Kidney tubule cell (primary cell): ENCODE measurements around the gene SRGAP2B.
"Not testable (repeated sequence)": the region's sequence is repeated elsewhere in the genome, so short reads cannot be mapped to it uniquely, and the experiment has no call there.

Source experiments
- DNase-seq: peaks from one replicate; pipeline ENCODE4 v3.0.0-alpha.2; 2018; ENCODE audit warnings: low spot score

The SRGAP2B gene

DNA sequence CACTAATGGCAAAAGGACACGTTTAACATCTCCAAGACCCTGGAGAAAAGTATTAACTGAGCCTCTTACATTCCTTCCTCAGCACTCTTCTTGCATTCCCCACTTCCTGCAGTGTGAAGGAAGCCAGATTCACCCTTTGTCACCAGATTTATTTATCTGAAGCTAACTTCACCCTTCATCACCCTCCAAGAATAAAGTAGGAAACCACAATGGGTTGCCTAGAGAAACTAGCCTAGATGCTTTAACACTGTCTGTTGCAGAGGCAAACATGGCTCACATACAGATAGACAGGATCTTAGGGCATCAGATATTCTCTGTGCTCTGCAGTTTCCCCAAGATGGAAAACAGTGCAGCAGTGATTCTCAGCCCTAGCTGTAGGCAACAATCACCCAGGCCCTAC lies 147.6 kb downstream of the SRGAP2B start:
- not testable (repeated sequence) for DNase-seq

DNA sequence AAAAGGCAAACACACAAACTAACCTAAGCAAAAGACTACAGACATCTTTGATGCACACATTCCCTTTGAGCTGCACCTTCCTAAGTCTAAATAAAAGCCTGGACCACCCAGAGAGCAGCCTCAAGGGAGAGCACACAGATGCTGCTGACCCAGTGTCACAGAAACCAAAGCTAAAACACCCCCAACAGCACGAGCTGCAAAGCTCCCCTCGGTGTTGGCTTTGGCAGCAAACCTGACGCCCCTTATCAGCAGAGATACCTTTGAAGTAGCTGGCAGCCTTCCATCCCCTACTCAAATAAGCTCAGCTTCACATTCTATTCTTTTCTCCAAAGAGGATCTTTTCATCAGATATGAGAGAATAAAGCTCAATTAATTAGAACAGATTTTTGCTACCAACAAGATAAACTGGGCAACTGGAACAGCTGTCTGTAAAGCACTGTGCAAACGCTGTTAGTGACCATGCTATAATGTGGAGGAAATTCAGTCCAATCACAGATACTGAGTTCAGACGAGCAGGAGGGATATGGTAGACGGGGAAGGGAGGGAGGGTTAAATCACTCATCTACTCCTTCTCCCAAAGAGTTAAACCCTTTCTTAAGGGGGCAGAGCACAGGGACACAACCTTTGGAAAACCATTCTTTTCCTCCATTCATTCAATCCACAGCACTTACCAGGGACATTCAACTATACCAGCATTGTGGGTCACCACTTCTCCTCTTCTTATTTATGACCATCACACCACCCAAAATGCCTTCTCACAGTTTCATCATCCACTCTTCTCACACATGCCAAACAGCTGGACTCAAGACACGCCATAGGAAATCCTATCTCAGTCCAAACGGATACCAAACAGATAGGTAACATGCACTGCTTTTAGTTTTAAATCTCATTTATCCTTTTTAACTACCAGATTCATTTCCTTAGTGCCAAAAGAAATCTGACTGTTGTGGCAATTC lies 148.3 kb downstream of the SRGAP2B start:
- not testable (repeated sequence) for DNase-seq

DNA sequence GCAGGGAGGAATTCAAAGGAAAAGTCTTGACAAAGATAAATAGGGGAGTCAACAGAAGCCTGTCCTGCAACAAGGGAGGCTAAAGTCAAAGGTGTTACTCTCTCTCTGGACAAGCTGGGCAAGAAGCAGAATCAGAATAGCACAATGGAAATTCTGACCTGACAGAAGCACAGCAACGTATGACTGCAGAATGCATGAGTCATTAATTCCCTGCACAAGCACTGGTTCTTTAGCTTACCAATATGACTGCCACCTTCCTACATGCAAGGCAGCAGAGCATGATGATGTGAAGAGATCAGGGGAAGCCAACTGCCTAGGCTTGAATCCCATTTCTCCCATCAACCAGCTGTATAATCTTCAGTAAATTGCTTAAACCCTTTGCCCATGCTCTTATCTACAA lies 153.4 kb downstream of the SRGAP2B start:
- DNase-seq, result not testable (repeated sequence)

DNA sequence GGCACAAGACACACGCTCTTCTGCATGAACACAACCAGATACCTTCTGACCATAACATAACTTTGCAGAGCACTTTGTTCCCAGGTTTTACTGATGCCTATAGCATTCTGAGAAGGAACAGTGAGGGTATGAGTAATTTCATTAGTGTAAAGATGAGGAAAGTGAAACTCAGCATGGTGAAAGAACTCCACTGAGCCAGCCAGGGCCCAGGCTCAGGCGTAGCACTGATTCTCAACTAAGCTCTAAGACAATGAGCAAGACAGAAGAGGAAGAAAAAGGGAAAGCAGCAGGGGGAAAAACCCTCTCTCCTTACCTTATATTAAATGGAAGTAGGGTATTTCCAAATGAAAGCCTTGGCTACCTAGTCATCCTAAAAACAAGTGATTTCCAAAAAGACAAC lies 155.1 kb downstream of the SRGAP2B start:
- not testable (repeated sequence) for DNase-seq

DNA sequence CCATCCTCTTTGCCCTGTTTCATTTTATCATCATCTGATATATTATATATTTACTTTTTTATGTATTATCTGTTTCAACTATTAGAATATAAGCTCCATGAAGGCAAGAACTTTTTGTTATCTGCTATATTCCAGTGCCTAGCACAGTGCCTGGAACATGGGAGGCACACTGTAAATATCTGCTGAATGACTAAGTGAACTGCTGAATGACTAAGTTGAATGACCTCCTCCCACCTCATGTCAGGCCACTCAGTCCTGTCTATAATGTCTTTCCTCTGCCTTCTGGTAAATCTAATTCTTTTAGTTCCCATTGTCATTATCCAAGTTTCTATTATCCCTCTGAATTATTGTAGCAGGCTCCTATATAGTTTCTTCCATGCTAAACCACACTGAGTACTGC lies 156.5 kb downstream of the SRGAP2B start:
- not testable (repeated sequence) for DNase-seq

DNA sequence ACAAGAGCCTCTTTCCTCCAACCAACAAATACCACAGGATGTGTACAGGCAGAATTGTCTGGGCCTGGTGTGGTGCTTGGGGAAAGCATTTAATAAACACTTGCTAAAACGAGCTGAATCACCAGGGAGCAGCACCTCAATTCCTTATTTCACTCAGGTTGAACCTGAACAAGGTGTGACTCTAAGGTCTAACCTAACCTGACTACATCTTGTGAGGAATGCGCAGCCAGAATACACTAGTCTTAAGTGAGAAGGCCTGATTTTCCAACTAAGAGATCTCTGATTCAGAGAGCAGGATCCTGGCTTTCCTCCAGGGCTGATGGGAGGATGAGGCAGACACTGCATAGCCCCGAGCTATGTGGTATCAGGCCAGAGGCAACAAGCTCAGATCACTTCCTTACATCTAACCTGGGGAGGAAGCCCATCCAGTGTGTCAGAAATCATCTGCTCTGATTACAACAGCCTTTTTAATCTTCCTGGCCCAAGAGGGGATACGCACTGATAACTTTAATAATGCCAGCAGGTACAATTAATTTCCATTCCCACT lies 158.9 kb downstream of the SRGAP2B start:
- DNase-seq, result not testable (repeated sequence)

DNA sequence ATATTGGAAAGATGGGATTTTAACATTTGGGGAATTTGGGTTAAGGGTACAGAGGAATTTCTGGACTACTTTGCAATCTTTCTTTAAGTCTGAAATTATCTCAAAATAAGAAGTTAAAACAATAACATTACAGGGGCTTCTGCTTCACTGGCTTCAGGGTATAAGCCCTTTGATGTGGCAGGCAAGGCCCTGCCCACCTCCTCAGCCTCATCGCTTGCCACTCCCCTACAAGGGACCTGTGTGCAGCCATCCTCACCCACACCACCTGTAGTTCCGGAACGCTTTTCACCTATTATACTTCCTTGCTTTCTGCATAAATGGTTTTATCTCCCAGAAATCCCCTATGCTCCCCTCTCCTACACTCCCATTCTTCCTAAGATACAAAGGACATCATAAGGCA lies 159.8 kb downstream of the SRGAP2B start:
- not testable (repeated sequence) for DNase-seq

DNA sequence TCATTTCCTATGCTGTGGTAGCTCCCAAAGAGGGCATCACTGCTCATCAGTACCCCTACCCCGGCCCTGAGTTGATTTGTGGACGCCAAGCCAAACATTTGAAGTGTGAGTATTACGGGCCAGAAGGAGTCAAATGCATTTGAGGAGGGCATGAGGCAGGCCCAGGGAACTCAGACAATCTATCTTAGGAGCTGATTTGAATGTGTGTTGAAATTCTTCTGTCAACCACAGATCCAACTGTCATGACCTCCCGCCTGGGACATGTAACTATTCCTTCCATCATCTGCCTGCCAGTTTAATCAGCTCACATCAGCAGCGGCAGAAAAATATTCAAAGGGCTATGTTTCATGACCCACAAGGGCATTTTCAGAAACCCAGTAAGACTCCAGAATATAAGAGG lies 162.1 kb downstream of the SRGAP2B start:
- DNase-seq, result not testable (repeated sequence)

DNA sequence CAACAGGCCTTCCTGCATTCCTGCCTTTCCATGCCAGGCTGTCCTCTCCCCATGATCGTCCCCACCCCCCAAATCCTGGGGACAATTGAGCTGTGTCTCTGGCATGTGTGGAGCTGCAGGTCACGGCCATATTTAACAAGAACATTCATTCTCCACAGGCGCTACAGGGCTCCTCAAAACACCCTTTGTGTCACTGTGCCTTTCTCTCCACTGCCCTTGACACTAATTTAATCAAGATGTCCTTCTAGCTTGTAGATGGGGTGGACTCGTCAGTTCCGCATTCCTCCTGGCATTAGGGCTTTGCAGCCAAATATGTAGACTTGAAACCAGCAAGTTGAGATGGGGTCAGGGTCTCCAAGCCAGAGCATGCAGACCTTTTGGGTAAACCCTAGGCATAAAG lies 163.0 kb downstream of the SRGAP2B start:
- not testable (repeated sequence) for DNase-seq

DNA sequence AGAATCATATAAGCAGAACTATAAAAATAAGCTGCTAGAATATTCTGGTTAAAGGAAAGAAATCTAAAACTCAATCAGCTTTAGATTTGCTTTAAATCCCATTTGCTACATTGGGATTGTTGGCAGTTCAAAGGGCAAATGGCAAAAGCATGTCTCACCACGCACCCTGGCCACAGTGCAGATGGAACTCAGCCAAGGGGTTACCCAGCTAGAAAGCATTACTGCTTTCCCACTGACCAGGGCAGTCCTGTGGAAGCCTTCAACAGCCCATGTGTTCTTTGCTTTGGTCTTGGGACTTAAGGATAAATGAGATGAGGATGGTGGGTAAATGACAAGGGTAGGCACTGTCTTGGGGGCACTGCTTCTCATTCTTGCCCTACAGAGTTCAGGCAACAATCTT lies 163.6 kb downstream of the SRGAP2B start:
- not testable (repeated sequence) for DNase-seq

DNA sequence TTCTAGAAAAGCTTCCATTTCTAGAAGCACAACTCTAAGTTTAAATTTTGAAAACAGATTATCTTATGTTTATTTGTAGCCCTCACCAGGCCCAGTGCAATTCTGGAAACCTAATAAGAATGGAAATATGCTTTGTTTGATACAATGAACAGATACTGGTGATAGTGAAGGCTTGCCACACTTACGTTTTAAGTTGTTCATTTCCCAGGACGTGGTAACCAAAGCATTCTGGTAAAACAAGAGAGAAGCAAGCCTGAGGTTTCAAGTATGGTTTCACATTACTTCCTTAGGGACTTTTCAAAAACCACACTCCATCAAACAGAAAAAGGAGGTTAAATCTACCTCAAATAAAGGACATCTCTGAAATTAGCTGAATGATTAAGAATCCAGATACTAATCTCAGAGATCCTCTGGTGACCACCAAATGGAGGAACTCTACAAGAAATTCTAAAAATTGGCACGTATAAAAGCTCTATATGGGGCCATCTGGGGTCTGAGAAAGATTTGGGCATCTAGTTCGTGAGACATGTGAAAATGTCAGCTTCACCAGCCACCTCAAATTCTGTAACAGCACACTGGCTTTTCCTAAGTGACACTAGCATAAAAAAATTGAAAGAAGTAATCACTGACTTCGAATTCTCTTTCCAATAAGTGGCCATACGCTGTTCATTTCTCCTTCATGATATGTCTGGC lies 164.9 kb downstream of the SRGAP2B start:
- not testable (repeated sequence) for DNase-seq

DNA sequence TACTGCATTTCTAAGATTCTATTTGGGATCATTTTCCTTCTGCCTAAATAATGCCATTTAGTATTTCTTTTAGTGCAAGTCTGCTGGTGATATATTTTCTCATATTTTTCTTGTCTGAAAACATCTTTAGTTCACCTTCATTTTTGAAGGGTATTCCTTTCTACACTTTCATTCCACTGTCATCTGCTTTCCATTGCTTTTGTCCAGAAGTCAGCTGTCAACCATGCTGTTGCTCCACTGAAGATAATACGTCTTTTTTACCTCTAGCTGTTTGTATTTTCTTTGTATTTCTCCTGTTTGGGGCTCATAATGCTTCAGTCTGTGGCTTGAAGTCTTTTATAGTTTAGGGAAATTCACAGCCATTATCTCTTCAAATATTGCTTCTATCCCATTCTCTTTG lies 167.8 kb downstream of the SRGAP2B start:
- not testable (repeated sequence) for DNase-seq

DNA sequence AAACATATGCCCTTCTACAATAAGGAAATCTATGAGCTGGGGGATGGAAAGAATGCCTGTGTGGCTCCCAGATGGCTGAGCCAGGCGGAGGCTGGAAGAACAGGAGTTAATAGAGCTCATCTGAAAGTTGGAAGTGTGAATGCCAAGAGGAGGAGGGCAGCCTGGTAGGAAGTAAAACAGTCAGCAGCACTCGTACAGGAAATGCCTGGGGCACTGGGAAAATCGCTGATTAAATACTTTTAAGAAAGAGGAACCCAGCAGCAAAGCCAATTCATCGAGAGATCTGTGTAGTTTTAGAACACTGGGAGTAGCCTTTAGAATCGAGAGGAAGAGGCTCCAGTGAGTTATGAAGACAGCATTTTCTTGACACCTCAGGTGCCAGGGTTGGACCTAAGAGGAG lies 171.5 kb downstream of the SRGAP2B start:
- DNase-seq, result not testable (repeated sequence)

DNA sequence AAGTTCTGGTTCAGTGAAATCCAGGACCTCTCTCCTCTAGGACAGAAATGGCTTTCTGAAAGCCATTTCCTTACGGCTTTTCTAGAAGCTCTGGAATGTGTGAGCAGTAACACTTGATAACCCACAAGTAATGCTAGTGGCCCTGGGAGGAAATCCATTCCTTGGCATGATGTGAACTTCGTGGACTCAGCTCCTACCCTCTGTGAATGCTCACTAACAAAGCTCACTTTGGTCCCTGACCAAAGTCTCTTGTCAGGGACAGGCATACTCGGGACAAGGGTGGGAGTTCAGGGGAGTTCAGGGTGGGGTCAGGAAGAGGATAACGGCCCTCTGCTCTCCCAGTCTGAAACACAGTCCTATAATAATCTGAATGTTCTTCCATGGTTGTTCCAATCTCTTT lies 172.3 kb downstream of the SRGAP2B start:
- DNase-seq, result peak; percentile 51

DNA sequence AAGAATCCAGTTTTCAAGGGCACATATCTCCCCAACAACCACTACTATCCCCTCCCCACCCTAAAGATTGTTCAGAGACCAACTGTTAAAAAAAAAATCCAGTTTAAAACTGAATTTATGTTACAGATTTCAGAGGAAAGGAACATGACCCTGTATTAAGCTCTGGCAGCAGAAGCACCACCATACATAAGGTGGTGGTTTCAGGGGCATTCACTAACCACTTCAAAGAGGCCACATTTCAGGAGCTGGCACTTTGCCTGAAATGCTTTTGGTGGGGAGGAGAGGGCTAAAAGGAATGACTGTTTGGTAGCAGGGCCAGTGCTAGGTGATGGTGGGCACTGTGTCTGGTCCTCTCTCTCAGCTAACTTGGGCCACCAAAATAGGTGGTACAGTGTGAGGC lies 176.0 kb downstream of the SRGAP2B start:
- DNase-seq, result not testable (repeated sequence)

DNA sequence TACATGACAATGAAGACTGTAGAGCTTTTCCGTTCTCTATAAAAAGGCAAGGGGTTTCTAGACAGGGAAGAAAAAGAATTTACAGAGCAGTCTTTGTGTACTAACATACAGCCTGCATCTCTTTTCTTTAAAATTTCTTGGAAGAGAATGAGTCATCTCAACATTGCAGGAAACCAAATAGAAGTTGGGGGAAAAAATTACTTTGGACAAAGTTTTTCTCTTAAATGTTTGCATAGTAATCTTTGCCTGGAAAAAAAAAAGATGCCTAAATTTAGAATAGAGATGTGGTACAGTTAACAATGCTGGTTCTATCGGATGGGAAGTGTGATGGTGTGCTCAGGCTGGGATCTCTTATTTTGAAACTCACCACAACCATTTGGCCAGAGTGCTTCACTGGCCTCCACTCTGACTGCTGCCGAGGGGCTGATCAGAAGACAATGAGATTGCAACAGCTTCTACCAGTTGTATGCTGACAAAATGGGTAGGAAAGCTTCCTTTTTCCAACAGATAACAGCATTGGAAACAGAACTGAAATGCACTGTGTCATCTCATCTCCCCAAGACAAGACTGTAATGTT lies 177.0 kb downstream of the SRGAP2B start:
- not testable (repeated sequence) for DNase-seq

DNA sequence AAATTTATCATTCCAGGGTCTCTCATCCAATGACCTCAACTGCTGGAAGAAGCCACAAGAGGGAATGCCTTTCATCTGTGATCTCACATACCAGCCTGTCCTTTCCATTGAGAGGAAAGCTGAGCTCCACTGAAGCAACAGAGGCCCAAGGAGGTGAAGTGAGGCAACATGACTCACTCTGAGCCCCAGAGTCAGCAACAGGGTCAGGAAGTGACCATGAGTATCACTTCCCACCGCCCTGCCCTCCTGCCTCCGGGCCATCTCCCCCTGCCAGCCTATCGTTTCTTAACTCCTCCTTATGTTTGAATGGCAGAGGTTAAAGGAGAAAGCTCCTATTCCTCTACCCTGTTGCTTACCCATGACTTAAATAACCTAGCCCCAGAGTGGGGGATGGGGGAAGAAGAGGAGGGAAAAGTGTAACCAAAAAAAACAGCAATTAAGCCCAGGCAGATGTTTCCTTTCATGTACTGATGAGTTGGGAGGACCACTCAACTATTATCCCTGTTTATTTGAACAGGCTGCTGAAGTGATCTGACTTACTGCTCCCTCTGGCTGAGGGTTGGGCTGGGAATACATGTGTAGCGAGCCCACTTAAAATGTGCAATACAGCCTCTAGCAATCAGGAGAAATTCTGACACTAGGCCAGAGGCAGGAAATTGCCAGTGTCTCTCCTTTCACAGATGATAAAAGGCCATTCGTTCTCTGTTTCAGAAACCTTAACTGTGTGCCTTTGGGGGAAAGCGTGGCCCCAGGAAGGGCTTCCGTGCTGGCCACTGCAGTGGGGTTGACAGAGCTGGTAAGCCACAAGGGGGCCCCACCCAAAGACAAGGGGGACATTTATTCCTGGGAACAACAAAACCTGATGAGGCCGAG lies 177.7 kb downstream of the SRGAP2B start:
- DNase-seq, result not testable (repeated sequence)

DNA sequence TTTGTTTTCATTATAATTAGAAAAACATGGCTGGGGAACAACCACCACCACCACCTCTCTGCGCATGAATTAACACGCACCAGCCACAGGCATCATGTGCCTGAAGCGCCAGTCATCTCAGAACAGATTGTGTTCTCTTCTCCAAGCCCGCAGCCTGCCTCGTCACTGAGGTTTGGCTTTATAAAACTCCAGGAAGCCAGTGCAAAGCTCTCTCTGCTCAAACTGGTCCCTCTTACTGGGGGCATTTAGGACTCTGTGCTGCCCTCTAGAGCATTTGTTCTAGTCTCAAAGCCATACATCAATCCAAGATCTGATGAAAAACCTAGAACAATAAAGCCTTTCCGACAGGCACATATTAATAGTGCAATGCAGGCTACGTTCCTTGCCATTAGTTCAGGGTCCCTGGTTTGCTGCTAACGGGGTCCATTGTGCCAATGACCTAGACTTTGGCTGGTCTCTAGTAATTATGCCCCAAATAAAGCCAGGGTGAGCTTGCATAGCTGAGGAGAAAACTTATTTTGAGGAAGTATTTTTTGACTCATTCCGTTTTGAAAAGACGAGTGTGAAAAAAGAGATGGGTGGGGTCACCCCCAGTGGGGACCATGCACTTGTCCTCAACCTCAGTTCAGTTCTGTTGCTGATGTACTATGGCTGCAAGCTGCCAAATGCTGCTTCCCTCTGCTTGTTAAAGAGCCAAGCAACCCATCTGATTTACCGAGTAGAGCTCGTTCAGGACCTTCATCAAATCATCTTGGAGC lies 181.0 kb downstream of the SRGAP2B start:
- not testable (repeated sequence) for DNase-seq

DNA sequence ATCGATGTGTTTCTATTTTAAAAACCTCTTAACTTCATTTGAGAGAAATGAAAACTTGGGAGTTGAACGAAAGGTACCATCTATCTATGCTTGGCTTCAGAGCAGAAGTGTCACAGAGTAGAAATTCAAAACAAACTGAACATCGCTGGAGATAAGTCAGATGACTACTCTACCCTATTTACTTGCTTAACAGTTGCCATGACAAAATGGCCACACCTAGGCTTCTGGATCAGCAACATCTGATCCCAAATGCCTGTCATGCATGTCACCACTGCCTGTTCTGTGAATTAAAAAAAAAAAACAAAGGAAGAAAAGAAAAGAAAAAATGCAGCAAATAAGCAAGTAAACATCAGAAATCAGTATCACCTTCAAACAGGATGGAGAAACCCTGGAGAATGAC lies 181.7 kb downstream of the SRGAP2B start:
- DNase-seq, result not testable (repeated sequence)

DNA sequence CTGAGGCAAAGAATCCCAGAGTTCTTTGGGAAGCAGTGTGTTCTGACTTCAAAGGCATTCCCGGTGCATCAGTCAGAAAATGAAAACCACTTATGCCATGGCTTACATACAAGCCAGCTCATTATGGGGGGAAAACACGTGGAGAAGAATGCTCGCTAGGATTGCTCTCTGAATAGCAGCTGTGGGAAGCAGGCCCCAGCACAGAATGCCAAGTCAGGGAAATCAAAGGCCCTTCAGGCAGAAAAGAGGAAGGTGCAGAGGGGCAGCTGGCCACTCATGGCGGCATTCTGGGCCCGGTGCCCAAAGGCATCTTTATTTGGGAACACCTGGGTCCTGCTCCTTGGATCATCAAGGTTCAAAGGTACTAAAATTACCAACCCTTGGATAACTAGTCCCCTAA lies 184.4 kb downstream of the SRGAP2B start:
- DNase-seq, result not testable (repeated sequence)

DNA sequence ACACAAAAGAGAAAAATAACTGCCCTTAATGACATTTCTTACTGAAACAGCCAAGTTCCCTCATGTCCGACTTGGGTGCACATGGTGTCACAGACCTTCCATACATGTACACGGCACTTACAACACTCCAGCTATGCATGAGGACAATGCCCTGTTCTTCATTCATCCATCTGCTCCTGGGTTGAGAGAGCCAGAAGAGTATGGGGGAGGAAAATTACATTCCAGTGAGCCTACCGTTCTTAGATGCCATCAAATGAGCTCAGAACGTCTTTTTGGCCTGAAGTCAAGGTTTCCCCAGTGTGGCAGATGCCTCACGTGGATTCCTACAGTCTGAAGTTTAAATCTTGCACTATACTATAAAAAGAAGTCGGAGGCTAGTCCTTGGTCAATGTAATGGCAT lies 194.3 kb downstream of the SRGAP2B start:
- not testable (repeated sequence) for DNase-seq
